WTC11 (cell line): ENCODE data around the gene ERICH6.

Source experiments
- FOXJ3 ChIP-seq: sonication (generic); formaldehyde crosslinking; IDR thresholded peaks from 2 replicates; pipeline ENCODE4 v1.9.0; 2021; ENCODE audit warnings: missing genetic modification reagents, mild to moderate bottlenecking, borderline replicate concordance
- FOXP1 ChIP-seq: sonication (generic); formaldehyde crosslinking; IDR thresholded peaks from 2 replicates; pipeline ENCODE4 v1.8.0; 2022; ENCODE audit warnings: missing genetic modification reagents, mild to moderate bottlenecking, moderate library complexity, borderline replicate concordance
- MXD4 ChIP-seq: fragments of 250-450 bp; sonication (Bioruptor Pico); IDR thresholded peaks from 2 replicates; pipeline ENCODE4 v1.8.0; 2021; ENCODE audit warnings: mild to moderate bottlenecking, moderate library complexity, borderline replicate concordance
- NFYB ChIP-seq: sonication (generic); formaldehyde crosslinking; conservative IDR thresholded peaks from 2 replicates; pipeline ENCODE4 v1.8.0; 2022; ENCODE audit warnings: low read depth, missing genetic modification reagents
- TF ChIP-seq, protein P1 (sequence below): sonication (generic); formaldehyde crosslinking; IDR thresholded peaks from 2 replicates; pipeline ENCODE4 v1.8.1; 2023; ENCODE audit warnings: mild to moderate bottlenecking, missing genetic modification reagents, moderate library complexity
- TF ChIP-seq, protein P2 (sequence below): fragments of 200-600 bp; IDR thresholded peaks from 2 replicates; pipeline ENCODE4 v1.8.0; 2022; ENCODE audit warnings: antibody characterized with exemption
- TF ChIP-seq, protein P3 (sequence below): sonication (generic); formaldehyde crosslinking; IDR thresholded peaks from 2 replicates; pipeline ENCODE4 v1.8.1; 2023; ENCODE audit warnings: mild to moderate bottlenecking, missing genetic modification reagents, moderate library complexity
- TF ChIP-seq, protein P4 (sequence below): fragments of 250-450 bp; sonication (Bioruptor Pico); IDR thresholded peaks from 2 replicates; pipeline ENCODE4 v1.9.0; 2021; ENCODE audit warnings: mild to moderate bottlenecking, borderline replicate concordance
- TF ChIP-seq, protein P5 (sequence below): sonication (generic); formaldehyde crosslinking; IDR thresholded peaks from 2 replicates; pipeline ENCODE4 v1.8.0; 2022; ENCODE audit warnings: mild to moderate bottlenecking, missing genetic modification reagents
- TF ChIP-seq, protein P6 (sequence below): sonication (generic); formaldehyde crosslinking; IDR thresholded peaks from 2 replicates; pipeline ENCODE4 v1.8.0; 2023; ENCODE audit warnings: missing genetic modification reagents

DNA sequence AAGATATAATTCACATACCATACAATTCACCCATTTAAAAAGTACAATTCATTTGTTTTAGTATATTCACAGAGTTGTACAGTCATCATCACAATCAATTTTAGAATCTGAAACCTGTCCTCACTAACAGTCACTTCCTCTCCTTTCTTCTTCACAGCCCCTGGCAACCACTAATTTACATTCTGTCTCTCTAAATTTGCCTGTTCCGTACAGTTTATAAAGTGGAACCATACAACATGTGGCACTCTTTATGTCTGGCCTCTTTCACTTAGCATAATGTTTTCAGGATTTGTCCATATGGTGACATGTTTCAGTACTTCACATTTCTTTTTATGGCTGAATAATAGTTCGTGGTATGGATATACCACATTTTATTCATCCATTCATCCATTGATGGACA, 22.7 kb downstream of the ERICH6 start:
- TF ChIP-seq, protein P1, sequence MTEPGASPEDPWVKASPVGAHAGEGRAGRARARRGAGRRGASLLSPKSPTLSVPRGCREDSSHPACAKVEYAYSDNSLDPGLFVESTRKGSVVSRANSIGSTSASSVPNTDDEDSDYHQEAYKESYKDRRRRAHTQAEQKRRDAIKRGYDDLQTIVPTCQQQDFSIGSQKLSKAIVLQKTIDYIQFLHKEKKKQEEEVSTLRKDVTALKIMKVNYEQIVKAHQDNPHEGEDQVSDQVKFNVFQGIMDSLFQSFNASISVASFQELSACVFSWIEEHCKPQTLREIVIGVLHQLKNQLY (CRISPR knock-in tag): no peak
- TF ChIP-seq, protein P2, sequence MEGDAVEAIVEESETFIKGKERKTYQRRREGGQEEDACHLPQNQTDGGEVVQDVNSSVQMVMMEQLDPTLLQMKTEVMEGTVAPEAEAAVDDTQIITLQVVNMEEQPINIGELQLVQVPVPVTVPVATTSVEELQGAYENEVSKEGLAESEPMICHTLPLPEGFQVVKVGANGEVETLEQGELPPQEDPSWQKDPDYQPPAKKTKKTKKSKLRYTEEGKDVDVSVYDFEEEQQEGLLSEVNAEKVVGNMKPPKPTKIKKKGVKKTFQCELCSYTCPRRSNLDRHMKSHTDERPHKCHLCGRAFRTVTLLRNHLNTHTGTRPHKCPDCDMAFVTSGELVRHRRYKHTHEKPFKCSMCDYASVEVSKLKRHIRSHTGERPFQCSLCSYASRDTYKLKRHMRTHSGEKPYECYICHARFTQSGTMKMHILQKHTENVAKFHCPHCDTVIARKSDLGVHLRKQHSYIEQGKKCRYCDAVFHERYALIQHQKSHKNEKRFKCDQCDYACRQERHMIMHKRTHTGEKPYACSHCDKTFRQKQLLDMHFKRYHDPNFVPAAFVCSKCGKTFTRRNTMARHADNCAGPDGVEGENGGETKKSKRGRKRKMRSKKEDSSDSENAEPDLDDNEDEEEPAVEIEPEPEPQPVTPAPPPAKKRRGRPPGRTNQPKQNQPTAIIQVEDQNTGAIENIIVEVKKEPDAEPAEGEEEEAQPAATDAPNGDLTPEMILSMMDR: no peak
- TF ChIP-seq, protein P3, sequence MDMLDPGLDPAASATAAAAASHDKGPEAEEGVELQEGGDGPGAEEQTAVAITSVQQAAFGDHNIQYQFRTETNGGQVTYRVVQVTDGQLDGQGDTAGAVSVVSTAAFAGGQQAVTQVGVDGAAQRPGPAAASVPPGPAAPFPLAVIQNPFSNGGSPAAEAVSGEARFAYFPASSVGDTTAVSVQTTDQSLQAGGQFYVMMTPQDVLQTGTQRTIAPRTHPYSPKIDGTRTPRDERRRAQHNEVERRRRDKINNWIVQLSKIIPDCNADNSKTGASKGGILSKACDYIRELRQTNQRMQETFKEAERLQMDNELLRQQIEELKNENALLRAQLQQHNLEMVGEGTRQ (CRISPR knock-in tag): no peak
- no peak for TF ChIP-seq FOXJ3 (CRISPR knock-in tag)
- TF ChIP-seq, protein P4, sequence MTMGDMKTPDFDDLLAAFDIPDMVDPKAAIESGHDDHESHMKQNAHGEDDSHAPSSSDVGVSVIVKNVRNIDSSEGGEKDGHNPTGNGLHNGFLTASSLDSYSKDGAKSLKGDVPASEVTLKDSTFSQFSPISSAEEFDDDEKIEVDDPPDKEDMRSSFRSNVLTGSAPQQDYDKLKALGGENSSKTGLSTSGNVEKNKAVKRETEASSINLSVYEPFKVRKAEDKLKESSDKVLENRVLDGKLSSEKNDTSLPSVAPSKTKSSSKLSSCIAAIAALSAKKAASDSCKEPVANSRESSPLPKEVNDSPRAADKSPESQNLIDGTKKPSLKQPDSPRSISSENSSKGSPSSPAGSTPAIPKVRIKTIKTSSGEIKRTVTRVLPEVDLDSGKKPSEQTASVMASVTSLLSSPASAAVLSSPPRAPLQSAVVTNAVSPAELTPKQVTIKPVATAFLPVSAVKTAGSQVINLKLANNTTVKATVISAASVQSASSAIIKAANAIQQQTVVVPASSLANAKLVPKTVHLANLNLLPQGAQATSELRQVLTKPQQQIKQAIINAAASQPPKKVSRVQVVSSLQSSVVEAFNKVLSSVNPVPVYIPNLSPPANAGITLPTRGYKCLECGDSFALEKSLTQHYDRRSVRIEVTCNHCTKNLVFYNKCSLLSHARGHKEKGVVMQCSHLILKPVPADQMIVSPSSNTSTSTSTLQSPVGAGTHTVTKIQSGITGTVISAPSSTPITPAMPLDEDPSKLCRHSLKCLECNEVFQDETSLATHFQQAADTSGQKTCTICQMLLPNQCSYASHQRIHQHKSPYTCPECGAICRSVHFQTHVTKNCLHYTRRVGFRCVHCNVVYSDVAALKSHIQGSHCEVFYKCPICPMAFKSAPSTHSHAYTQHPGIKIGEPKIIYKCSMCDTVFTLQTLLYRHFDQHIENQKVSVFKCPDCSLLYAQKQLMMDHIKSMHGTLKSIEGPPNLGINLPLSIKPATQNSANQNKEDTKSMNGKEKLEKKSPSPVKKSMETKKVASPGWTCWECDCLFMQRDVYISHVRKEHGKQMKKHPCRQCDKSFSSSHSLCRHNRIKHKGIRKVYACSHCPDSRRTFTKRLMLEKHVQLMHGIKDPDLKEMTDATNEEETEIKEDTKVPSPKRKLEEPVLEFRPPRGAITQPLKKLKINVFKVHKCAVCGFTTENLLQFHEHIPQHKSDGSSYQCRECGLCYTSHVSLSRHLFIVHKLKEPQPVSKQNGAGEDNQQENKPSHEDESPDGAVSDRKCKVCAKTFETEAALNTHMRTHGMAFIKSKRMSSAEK (CRISPR knock-in tag): no peak
- TF ChIP-seq, protein P5, sequence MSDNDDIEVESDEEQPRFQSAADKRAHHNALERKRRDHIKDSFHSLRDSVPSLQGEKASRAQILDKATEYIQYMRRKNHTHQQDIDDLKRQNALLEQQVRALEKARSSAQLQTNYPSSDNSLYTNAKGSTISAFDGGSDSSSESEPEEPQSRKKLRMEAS (CRISPR knock-in tag): no peak
- no peak for TF ChIP-seq FOXP1 (CRISPR knock-in tag)
- TF ChIP-seq NFYB: no peak
- TF ChIP-seq, protein P6, sequence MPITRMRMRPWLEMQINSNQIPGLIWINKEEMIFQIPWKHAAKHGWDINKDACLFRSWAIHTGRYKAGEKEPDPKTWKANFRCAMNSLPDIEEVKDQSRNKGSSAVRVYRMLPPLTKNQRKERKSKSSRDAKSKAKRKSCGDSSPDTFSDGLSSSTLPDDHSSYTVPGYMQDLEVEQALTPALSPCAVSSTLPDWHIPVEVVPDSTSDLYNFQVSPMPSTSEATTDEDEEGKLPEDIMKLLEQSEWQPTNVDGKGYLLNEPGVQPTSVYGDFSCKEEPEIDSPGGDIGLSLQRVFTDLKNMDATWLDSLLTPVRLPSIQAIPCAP (CRISPR knock-in tag): no peak
- TF ChIP-seq MXD4 (CRISPR knock-in tag): no peak
